Endometrial microvascular endothelial cells (primary cell): ENCODE results near the gene MMP2. TPM values are rescaled to one million over a fixed set of nuclear protein-coding genes. Genes with fewer than 3 reads are reported as not detected.

Experiments used
- in situ Hi-C: cut with HindIII; loops from 2 replicates; pipeline ENCODE4 v1.10.0; 2017; ENCODE audit warnings: low sequenced_read_pairs, low pct_unique_long_range_greater_than_20kb; ENCODE audit errors: inconsistent ontology term
- total RNA-seq: library from RNA; depleted of rRNA; stranded (reverse); fragments of >200 nt; gene quantifications from one replicate; pipeline ENCODE4 v1.2.3, GENCODE V29; 2015; ENCODE audit errors: inconsistent ontology term

MMP2 gene
- total RNA-seq, 1 donor from 2014 or later: 38.1 TPM

DNA sequence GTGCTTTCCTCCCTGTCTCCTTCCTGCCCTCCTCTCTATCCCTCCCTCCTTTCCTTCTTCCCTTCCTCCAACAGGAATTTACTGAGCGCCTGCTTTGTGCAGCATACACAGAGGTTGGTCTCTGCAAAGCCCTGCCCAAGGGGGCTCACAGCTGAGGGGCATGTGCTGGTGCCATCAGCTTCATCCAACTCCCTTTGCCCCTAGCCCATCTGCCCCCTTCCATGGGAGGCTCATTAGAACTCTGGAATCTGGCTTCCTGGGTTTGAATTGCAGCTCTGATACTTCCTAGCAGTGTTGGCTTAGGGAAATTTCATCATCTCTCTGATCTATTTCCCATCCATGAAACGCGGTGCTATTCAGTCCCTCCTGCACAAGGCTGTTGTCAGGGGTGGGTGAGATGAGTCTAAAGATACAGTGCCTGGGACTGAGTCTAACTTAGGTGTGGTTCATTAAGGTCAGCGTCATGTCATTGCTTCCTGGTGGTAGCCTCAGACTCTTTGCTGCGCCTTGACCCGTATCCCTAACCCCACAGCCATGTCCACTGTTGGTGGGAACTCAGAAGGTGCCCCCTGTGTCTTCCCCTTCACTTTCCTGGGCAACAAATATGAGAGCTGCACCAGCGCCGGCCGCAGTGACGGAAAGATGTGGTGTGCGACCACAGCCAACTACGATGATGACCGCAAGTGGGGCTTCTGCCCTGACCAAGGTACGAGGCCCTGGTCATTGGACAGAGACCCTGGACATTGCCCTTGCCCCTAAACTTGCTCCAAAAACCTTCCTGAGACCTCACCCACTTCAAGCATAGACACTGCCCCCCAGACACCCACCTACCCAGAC is 10.3 kb downstream of the MMP2 start:
- in situ Hi-C loops: no loop called here

DNA sequence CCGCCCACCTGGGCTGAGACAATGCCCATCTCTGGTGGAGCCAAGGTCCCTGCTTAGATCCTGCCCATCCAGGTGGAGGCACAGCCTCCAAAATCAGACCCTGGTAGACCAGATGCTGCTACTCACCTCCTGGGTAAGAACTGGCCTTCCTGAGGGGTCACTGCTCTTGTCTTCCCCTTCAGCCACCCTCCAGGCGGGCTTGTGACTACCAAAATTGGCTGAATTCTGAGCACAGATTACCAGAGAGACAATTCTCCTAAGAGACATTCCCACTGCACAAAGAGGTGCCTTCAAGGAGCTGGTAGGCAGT is 10.9 kb downstream of the MMP2 start:
- in situ Hi-C loops: no loop called here

DNA sequence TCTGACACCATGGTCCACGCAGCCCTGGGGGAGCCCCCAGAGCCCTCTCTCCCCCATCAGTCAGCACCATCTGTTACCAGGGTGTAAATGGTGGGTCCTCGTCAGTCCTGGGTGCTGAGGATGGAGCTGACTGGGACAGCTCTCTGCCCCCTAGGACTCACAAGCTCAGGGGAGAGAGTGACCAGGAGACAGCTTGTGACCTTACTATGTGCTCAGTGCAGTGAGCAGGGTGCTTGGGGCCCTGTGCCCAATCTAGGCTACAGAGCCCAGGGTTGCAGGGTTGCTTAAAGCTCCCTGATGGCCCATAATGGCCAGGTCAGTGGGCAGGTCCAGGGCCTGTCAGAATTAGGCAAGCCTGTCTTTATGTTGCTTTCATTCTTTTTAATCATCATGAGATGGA is 11.3 kb downstream of the MMP2 start:
- in situ Hi-C loops: no loop called here

DNA sequence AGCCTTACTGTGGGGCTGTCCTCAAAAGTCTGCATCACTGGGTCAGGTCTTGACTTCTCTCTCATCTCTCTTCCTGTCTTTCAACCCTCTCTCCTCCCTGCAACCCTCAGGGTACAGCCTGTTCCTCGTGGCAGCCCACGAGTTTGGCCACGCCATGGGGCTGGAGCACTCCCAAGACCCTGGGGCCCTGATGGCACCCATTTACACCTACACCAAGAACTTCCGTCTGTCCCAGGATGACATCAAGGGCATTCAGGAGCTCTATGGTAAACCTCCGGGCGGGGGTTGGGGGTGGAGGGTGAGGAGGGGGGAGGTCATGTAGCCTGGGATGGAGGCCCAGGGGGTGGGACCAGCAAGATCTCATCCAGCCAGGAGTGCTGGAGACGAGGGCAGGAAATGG is 12.7 kb downstream of the MMP2 start:
- in situ Hi-C loops: no loop called here

DNA sequence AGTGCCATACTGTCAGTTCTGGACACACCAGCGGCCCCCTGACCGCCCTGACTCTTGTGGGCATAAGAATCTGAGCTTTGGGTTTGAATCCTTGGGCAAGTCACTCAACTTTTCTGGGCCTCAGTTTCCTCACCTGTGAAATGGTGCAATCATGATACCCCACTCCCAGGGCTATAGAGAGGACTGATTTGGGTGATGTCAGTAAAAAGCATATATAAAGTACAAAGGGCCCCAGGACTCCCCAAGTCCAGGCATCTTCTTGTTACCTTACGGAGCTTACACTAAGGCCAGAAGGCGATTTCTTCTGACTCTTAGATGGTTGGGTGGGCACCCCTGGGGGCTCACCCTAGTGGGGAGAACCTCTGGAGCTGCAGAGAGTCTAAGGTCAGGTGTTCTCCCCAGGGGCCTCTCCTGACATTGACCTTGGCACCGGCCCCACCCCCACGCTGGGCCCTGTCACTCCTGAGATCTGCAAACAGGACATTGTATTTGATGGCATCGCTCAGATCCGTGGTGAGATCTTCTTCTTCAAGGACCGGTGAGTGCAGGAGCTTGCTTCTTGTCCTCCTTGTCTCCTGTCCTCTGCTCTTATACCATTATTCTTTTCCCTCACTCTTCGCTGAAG is 13.9 kb downstream of the MMP2 start:
- in situ Hi-C loops: no loop called here

DNA sequence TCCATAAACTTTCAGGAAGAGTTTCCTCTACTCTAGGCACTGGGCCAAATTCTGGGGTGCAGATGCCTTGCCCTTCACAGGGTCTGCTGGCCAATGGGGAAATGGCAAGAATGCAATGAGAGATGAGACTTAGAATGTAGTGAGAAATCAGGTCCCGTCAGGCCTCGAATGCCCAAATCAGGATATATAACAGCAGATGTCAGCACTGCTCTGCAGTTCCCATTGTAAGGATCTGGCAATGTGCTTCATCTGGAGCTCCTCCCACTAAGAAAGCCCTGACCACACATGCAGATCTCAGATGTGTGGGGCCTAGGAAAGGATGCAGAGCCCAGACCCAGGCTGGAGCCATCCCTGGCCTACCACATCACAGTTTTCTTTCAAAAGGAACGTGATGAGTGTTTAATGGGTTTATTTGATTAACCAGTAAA is 16.0 kb downstream of the MMP2 start:
- in situ Hi-C loops: no loop called here

DNA sequence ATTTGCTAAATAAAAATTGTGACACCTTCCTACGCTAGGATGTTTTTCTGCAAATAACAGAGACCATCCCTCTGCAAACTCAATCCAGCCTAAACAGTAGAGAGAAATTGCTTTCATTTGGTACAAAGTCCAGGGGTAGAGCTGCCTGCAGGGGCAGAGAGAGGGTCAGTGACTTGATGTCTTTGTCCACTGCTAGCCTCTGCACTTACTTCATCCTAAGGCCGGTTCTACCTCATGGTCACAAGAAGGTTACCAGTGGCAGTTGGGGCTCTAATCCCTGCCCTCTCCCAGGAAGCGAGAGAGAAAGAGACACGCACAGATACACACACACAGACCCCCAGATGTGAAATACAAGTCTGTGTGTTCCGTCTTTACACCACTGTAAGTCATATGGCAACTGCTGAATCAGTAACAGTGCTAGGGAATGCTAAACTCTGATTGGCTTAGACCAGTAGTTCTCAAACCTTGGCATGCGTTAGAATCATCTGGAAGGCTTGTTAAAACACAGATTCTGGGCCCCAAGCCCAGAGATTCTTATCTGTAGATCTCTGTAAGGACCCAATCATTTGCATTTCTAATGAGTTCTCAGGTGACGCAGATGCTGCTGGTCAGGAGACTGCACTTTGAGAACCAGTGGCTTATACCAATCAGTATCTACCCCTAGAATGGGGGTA is 16.8 kb downstream of the MMP2 start:
- in situ Hi-C loops: no loop called here

DNA sequence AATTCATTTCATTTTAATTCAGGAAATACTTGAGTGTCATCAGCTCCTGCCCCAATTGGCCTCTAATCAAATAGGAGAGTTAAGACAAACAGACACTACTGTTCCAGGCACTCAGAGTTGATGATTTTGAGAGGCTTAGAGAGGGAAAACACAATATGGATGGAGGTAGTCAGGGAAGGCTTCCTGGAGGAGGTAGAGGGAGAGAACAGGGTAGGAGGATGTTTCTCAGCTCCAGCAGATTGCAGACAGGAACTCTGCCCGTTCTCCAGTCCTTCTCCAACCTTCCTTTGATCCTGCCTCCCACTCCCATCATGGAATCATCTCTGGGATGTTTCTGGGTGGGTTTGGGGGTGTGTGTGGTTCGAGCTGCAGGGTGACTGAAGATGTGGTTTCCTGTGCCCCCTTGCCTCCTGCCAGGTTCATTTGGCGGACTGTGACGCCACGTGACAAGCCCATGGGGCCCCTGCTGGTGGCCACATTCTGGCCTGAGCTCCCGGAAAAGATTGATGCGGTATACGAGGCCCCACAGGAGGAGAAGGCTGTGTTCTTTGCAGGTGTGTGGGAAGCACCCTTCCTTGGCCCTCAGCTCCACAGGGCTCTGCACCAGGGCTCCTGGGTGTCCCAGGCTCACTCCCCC is 17.6 kb downstream of the MMP2 start:
- in situ Hi-C loops: no loop called here

DNA sequence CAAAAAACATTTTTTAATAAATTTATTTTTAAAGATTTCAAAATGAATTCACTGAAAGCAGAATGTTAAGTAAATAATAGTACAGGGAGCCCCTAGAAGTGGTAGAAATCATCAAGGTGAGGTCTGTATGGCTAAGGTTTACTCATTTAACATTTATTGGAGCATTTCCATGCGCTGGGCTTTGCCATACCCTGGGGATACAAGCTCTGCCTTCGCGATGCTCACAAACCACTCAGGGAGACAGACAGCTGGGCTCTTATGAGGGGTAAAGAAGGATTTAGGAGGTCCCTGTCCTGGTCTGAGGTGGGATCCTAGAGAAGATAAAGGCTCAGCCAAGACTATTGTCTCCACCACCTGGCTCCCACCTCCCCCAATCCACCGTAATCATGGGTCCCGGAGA is 18.6 kb downstream of the MMP2 start:
- in situ Hi-C loops: no loop called here

DNA sequence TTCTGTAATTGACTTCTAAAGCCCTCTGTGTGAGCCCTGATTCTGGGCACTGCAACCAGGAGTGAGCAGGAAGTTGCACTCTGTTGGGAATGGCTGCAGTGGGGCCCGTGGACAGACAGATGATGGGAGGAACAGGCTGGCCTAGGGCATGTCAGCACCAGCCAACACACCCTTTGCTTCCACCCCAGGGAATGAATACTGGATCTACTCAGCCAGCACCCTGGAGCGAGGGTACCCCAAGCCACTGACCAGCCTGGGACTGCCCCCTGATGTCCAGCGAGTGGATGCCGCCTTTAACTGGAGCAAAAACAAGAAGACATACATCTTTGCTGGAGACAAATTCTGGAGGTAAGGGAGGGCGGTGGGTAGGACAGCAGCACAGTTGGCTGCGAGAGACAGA is 19.1 kb downstream of the MMP2 start:
- in situ Hi-C loops: no loop called here

DNA sequence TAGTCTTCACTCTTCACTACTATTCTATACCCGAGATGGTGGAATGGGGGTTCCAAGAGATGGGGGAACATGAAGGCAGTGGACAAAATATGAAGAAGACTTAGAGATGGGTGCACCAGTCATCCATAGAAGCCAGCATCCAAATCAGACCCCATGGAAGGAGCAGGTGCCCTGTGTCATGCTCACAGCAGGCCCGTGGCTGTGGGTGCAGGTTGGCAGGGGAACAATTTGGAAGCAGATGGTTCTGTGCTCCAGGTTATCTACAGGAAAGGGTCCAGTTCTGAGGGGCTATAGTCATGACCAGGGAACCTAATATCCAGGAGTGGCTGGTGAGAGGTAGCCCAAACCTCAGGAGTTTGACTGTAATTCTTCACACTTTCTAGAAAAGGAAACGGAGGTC is 20.3 kb downstream of the MMP2 start:
- in situ Hi-C loops: no loop called here

DNA sequence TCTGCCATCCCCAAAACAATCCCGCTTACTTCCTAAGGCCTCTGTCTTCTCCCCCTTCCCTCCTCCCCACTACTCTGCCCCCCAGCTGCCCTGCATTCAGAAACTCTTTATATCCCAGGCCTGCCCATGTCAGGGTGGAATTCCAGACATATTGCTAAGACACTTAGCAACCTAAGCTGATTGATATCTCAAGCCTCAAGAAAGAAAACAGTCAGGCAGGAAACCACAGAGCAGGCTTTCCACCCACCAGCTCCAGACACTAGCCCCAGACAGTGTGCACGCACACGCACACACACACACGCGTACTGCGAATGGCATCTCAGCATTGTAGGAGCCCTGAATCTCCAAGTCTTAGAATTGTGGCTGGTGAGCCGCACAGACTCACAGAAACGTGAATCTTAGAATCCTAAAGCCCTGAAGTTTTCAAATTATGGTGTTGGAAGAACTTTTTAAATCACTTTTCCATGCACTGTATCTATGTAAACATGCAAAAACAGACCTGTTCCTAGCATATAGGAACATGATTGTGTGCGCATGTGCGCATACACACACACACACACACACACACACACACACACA is 21.0 kb downstream of the MMP2 start:
- in situ Hi-C loops: no loop called here

DNA sequence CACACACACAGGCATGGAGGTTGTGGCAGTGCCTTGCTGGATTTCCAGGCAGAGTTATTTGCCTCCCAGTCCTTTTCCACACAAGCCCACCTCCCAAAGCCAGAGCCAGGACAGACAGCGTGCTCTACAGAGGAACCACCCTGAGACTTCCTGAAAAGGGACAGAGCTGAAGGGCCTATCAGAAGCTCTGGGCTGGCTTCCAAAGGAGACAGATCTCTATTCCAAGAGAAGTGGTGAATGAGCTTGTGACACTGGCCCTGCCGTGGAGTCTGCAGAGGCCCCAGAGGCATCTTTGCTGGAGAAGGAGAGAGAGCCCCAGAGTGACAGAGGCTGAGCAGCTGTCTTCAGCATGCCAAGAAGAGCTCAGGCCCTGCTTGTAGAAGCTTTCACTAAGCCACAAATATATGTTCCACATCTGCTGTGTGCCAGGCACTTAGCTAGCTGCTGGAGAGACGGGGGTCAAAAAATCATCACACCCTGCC is 21.6 kb downstream of the MMP2 start:
- in situ Hi-C loops: no loop called here

DNA sequence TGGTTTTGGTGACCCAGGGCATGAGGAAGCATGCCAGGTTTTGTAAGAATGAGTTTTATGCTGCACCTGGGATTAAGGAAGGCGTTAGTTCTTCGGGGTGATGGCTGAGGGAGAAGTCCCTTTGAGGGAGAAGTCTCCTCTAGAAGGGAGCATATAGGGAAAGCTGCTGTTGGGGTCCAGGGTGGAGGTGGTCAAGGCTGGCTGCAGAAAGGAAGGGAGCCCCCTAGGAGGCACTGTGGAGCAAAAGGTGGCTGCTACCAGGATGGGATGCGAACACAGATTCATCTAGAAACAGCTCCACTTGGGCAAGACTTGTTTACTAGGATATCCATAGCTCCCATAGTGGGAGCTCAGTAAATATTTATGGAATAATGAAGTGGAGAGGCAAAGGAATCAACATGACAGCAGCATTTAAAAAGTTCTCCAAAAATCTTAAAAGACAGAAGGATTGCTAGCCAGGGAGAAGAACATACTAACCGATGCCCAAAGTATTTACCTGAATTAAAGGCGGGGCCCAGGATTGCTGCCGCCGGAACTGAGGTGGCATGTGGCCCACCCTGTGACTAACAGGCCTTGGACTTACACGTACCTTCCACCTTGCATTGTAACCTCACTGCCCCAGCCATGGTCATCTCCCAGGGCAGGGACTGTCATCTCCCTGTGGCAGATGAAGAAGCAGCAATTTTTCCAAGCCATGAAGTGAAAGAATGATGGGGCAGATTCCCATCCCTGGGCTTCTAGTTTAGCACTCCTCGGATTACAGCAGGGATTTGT is 22.7 kb downstream of the MMP2 start:
- in situ Hi-C loops: no loop called here

DNA sequence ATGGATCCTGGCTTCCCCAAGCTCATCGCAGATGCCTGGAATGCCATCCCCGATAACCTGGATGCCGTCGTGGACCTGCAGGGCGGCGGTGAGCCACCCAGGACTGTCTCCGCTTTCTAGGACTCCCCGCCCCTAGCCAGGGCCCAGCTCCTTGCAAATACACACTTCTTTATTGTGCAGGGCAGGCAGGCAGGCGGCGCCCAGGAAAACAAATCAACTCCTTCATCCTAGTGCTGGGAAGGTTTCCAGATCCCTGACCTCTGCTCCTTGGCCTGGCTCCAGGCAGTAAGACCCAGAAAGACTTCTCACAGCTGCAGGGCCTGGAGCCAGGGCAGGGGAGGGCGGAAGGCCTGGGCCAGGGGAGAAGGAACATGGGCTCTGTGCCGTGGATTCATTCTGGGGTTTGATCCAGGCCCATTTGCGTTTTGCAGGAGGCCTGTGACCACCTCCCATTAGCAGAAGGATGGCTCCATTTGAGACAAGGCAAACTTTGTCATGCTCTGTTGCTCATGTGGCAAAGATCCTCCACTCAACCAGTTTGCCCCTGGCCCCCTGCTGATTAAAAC is 23.9 kb downstream of the MMP2 start:
- in situ Hi-C loops: no loop called here

DNA sequence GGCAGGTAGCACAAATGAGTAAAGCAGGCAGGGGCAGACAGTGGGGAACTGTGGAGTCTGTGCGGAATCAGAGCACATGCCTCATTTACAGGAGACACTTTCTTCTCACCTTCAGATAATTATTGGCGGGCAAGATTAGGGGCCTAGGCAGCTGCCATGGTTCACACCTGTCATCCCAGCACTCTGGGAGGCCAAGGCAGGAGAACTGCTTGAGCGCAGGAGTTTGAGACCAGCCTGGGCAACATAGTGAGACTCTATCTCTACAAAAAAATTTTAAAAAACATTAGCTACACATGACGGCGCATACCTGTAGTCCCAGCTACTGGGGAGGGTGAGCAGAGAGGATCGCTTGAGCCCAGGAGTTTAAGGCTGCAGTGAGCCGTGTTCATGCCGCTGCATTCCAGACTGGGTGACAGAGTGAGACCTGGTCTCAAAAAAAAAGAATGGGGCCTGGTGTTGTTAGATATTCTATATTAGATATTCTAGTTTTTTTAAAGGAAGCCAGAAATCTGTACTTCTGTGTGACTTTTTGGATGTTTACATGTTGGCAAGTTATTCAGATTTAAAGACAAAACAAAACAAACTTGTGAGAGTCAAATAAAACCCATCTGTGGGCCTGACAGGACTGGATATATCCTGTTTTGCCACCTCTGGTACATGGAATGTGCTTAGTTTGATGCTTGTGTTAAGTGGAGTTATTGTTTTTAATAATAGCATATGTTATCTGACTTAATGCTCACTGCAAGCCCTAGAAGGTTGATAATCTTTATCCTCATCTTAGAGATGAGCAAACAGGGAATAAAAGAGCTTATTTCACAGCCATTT is 24.9 kb downstream of the MMP2 start:
- in situ Hi-C loops: no loop called here

DNA sequence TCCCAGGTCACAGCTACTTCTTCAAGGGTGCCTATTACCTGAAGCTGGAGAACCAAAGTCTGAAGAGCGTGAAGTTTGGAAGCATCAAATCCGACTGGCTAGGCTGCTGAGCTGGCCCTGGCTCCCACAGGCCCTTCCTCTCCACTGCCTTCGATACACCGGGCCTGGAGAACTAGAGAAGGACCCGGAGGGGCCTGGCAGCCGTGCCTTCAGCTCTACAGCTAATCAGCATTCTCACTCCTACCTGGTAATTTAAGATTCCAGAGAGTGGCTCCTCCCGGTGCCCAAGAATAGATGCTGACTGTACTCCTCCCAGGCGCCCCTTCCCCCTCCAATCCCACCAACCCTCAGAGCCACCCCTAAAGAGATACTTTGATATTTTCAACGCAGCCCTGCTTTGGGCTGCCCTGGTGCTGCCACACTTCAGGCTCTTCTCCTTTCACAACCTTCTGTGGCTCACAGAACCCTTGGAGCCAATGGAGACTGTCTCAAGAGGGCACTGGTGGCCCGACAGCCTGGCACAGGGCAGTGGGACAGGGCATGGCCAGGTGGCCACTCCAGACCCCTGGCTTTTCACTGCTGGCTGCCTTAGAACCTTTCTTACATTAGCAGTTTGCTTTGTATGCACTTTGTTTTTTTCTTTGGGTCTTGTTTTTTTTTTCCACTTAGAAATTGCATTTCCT is 26.5 kb downstream of the MMP2 start:
- in situ Hi-C loops: no loop called here
